HG02571 (cell line): ENCODE results near the gene SLC22A4.

ENCODE experiments used
- ATAC-seq: cut with Tn5 transposase; IDR thresholded peaks from one replicate; pipeline ENCODE4 v1.9.1; 2021; ENCODE audit warnings: mild to moderate bottlenecking, moderate library complexity; ENCODE audit not compliant: unreplicated experiment

Gene SLC22A4

GRCh38 chr5:132293992-132294727 lies at the start of gene SLC22A4:
TSS of gene SLC22A4 (plus strand) at chr5:132294394. CDS start at chr5:132294617, 223 bp downstream.
- ATAC-seq: peak; percentile 63

DNA sequence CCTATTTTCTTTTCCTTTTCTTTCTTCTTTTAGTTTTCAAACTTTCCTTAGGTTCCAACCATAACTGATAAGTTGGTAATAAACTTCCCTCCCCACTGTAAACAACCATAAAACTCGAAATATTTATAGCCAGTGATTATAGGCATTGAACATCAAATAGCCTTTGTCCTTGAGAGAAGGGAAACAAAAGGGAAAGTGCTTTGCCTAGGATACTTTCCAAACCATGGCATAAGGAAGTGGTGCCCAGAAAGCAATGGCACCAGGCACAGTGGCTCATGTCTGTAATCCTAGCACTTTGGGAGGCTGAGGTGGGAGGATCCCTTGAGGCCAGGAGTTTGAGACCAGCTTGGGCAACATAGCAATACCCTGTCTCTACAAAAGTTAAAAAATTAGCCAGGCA lies 48.6 kb upstream of the SLC22A4 start:
- ATAC-seq: no peak

GRCh38 chr5:132246806-132247205 lies 47.4 kb upstream of the SLC22A4 start:
- no peak for ATAC-seq

DNA sequence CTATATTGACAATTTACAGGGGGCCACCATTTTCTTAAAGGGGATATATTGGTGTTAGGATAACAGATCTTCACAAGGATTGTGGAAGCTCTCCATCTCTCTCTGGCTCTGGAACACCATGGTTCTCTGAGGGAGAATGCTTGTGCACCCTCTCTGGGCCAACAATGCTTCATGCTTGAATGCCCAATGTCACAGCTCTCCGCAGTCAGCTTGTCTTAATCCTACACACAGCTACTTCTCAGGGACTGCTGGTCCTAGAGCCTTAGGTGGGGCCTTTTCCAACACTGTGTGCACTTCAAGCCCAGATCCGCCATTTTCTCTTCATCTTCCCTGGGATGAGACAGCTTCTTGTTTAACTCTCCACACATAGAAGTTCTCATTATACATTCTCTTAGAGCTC lies 43.6 kb upstream of the SLC22A4 start:
- ATAC-seq: no peak

DNA sequence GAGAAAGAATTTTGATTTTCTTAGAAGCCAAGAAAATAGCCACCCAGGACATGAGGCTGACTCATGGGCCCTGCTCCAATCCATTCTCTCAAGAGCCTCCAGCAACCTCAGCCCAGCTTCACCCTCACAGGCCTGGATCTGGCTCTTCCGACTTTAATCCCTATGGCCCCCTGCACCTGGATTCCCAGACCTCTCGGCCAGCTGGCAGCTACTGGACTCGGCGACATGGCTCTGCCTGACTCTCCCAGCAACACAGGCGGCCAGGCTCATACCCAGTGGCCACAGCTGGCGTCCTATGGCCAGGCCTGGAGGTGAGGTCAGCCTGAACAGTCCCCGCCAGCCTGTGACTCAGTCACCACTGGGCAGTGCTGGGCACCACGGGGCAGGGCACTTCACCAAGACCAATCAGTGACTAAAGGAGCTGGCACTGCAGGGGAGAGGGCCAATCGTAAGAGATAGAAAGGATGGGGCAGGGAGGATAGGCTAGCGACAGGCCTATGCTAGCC lies 42.9 kb upstream of the SLC22A4 start:
- ATAC-seq: no peak

- no peak for ATAC-seq
Observed at GRCh38 chr5:132253008-132253441, 41.2 kb upstream of the SLC22A4 start.

DNA sequence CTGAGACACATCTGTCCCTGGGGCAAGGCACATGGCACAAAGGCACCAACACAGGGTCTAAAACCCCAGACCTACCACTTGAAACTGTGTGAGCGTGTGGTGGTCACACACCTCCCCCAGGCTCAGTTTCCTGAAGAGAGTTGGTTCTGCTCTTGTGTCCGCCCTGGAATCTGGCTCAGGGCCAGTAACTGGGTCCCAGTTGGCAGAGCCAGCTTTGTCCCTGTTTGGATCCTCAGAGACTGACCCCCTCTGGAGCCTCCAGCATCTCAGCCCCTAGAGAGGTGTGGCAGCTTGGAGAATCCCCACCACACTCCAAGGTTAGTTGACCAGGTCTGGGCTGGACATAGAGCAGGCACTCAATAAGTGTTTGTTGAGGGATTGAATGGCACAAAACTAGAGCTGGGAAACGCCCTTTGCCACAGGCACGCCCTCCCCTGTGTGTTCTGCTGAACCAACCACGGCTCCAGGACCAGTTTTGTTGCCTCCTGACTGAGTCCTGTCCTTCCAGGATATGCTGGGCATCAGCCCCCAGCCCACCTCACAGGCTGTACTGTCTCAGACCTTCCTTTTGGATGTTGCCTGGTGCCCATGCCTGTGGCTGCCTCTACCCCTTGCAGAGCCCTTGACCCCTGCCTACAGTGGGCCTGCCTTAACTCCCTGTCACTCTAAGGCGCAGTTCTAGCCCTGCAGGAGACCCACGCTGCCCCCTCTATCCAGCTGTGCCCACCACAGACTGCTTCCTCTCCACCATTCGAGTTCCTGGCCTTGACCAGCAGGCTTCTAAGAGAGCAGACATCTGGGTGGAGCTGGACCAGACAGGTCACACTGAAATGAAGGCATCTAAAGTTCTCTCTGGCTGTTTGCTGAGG lies 40.5 kb upstream of the SLC22A4 start:
- ATAC-seq: no peak

GRCh38 chr5:132254321-132254977 lies 39.7 kb upstream of the SLC22A4 start:
- no peak for ATAC-seq

DNA sequence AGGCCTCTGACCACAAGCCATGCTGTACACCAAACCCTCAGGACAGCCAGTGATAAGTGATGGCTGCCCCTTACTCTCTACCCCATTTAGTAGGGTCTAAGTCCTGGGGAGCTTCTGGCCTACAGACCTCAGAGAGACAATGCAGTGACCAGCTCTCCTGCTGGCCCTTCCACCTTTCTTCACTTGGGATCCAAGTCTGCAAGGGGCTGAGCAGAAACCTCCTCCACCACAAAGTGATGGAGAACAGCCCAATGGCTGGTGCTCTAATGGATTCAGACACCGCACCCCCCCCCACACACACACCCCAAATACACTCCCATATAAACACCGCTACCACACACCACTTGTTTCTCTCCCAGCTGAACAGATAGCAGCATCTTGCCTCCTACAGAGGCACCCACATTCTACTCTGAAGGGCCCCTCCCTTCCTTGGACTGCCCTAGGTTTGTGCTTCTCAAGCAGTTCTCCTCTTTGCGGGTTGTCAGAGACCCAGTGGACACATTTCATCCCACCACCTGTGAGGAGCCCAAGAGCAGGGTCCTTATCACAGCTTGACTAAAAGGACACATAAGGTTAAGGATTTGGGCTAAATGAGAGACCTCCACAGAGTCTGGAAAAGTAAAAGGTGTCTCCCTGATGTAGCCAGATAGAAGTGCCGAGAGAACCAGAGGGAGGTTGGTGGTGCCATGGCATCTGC lies 38.0 kb upstream of the SLC22A4 start:
- ATAC-seq: no peak

DNA sequence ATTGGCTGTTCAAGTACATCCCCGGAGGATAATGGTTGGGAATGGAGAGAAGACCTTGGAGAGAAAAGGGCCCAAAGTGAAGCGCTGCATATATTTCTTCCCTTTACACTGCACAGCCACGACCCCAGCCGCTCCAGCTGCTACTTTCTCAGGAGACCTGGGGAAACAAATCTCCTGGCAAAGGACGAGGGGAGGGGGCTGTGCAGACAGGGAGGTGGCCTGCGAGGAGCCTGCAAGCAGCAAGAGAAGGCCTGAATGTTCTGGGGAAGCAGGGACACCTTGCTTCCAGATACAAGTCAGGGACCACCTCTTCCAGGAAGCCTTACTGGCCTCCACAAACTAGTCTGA lies 37.4 kb upstream of the SLC22A4 start:
- ATAC-seq: no peak

DNA sequence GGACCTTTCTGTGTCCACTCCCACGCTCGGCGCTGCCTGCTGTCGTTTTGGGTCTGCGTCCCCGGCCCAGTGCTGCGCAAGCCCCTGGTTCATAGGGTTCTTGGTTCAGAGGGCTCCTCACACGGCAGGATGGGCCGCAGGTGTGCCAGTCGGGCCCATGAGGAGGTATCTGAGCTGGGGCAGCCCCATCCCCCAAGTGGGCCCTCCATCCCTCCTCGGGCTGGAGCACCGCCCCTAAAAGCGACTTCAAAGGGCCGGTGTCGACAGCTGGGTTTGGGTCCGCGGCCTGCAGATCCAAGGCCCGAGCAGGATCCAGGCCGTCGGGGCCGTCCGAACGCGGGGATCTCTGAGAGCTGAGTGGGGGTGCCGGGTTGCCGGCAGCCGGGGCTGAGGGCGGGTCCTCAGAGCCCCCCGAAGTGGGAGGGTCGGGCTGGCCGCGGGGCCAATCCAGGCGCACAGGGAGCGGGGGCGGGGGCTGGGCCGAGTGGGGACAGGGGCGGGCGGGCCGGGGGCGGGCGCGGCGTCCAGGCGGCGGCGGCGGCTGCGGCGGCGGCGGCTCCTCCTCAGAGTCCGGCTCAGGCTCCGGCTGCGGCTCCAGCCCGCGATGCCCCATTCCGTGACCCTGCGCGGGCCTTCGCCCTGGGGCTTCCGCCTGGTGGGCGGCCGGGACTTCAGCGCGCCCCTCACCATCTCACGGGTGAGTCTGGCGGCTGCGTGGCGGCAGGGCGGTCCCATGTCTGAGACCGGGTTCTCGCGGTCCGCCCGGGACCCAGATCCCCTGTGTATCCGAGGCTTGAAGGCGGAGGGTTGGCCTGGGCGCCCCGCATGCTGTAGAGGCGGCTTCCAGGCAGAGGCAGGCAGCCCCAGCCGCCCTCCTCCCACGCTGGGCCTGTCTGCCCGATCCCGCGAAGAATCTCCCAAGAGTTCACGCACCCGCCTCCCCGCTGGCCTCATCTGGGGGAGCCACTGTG lies 36.8 kb upstream of the SLC22A4 start, which contains the start of gene PDLIM4:
TSS of gene PDLIM4 (plus strand) at position 566 of the 971 bp plus-strand sequence. CDS start at position 605, 39 bp downstream.
- ATAC-seq: no peak

GRCh38 chr5:132258102-132259068 lies 35.8 kb upstream of the SLC22A4 start:
- no peak for ATAC-seq

DNA sequence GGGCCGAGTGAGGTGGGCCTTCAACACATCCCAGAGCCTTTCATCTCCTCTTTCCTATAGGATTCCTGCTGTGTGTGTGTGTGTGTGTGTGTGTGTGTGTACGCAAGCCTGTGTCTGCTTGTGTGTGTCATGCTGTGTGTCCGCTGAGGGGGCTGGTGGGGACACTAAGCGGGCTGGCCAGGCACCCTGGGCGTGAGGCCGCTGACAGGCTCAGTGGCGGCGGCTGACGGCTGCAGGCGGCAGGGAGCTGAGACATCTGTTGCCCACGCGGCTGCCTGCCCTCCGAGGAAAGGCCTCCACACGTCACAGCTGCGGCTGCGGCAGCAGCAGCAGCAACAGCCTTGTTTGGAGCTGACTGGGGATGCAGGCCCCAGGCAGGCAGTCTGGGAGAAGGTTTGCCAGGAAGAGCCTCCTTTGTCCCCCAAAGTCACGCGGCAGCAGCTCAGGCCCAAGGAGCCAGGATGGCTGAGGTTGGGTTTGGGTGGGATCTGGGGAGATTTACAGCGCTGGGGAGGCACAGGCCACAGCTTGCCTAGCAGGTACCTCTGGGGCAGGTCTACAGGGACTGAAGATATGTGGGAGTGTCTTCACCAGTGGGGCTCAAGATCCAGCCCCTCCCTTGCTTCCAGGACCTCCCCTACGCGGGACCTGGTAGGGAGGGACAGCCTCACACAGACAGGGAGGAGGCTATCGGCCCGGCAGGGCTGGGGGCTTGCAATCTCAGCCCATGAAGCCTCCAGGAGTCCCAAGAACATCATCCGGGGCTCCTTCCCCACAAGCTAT lies 34.9 kb upstream of the SLC22A4 start:
- ATAC-seq: no peak

- ATAC-seq: no peak
Observed at GRCh38 chr5:132260051-132260450, 34.1 kb upstream of the SLC22A4 start.

DNA sequence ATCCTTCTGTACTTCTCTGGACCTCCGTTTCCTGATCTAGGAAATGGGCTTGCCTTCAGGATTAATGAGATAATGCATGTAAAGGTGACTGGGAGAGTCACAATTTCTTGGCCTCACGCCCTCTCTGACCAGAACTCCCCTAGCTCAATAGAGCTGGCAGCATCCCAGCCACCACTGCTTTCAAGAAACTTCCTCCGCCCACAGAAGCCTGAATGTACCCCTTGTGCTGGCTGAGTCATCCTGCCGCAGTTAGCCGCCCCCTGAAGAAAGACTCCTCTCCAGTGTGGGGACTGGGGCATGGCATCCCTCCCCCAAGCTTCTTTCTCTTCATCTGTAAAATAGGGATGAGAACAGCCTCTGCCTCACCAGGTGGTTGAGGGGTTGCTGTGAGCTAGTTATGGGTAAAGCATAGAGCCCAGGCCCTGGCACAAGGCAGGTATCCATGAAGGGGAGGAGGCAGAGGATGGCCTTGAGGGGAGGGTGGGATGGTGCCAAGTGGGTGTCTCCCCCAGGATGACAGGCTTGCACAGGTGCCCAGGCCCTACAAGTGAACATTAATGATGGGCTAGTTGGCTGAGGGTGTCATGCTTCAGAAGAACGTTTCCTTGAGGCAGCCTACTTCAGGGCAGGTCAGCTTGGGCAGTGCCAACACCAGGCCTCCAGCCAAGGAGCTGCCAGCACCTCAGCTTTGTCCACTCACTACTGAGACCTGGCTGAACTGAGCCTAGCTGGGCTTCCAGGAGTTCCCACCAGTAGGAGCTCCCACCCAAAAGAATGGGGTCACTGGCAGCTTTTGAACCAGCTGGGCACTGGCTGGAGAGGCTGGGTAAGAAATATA lies 33.3 kb upstream of the SLC22A4 start:
- ATAC-seq: peak; percentile 63
